Activated naive CD4-positive, alpha-beta T cell treated with anti-CD3 and anti-CD28 coated beads, Interleukin-2, amount 10 ng/mL, durations not matched to agents 7 days and 5 days (primary cell): Measurements from ENCODE around the gene FAM228B.

ENCODE experiments used
- CTCF ChIA-PET: fragments of 350-600 bp; sonication (Branson Sonifier 250); formaldehyde crosslinking; loops from one replicate; lab custom pipeline; 2021; ENCODE audit warnings: antibody characterized with exemption; lab: Charles Lee
- DNase-seq: peaks from one replicate; pipeline ENCODE4 v3.0.0-alpha.2; 2020
- H3K27ac Mint-ChIP-seq: one replicate; pipeline ENCODE4 v1.8.0; 2021; ENCODE audit warnings: mild to moderate bottlenecking, moderate library complexity, mixed read lengths
- H3K27me3 Mint-ChIP-seq: one replicate; pipeline ENCODE4 v1.8.0; 2021; ENCODE audit warnings: mild to moderate bottlenecking, mixed read lengths
- H3K36me3 Mint-ChIP-seq: one replicate; pipeline ENCODE4 v1.8.0; 2021; ENCODE audit warnings: mixed read lengths
- H3K4me1 Mint-ChIP-seq: one replicate; pipeline ENCODE4 v1.8.0; 2021; ENCODE audit warnings: mixed read lengths
- H3K4me3 Mint-ChIP-seq: one replicate; pipeline ENCODE4 v1.8.0; 2021; ENCODE audit warnings: mild to moderate bottlenecking, moderate library complexity, mixed read lengths
- H3K9me3 Mint-ChIP-seq: one replicate; pipeline ENCODE4 v1.8.0; 2021; ENCODE audit warnings: mixed read lengths

FAM228B gene

GRCh38 chr2:24123195-24123921 is at the start of gene FAM228B, which contains the start of gene PFN4:
Gene FAM228B (plus strand): TSS chr2:24123469. CDS start chr2:24124362, 893 bp downstream.
Gene PFN4 (minus strand): TSS chr2:24123334. CDS start chr2:24122535, 799 bp downstream.
- peak; percentile 77 for DNase-seq
- CTCF ChIA-PET: interaction anchor here (0.8 to 1.6 kb wide), 5 partner anchors 39 to 591 kb away, joined by 3 to 5 read pairs (median 4); partner anchors contain the start of gene ATAD2B
- peaks cover 9% of the 10 kb centered on the region for H3K27me3 Mint-ChIP-seq
- H3K4me1 Mint-ChIP-seq: peaks cover 15% of the 10 kb centered on the region
- H3K9me3 Mint-ChIP-seq: no peaks in the 10 kb centered on the region
- peak within 1 kb of the TSS; percentile 69 for H3K27ac Mint-ChIP-seq
- H3K36me3 Mint-ChIP-seq: no peaks in the 10 kb centered on the region
- peak within 1 kb of the TSS; percentile 74 for H3K4me3 Mint-ChIP-seq

GRCh38 chr2:24073816-24074215 is 49.5 kb upstream of the FAM228B start:
- Mint-ChIP-seq H3K36me3 (peaks cover 12% of the 10 kb centered on the region), H3K27ac (no peak overlapping the region), H3K4me1 (peaks cover 36% of the 10 kb centered on the region), H3K4me3 (no peak overlapping the region), H3K9me3 (no peaks in the 10 kb centered on the region), H3K27me3 (no peaks in the 10 kb centered on the region)
- CTCF ChIA-PET: interaction anchor here (1.9 kb wide), 1 partner anchor 10 kb away, joined by 12 read pairs; the partner anchor contains the start of gene TP53I3
- no peak for DNase-seq

GRCh38 chr2:24075259-24075658 is 48.0 kb upstream of the FAM228B start:
- H3K4me3 Mint-ChIP-seq: peak overlapping the region; percentile 94
- CTCF ChIA-PET: interaction anchor here (1.7 kb wide), 1 partner anchor 9 kb away, joined by 3 read pairs; no protein-coding TSS in a partner anchor
- no peaks in the 10 kb centered on the region for H3K9me3 Mint-ChIP-seq
- no peak for DNase-seq
- H3K27me3 Mint-ChIP-seq: no peaks in the 10 kb centered on the region
- H3K4me1 Mint-ChIP-seq: peaks cover 36% of the 10 kb centered on the region
- H3K36me3 Mint-ChIP-seq: peaks cover 12% of the 10 kb centered on the region
- H3K27ac Mint-ChIP-seq: peak overlapping the region; percentile 96

GRCh38 chr2:24075915-24076848 is 47.1 kb upstream of the FAM228B start, which contains the start of gene SF3B6:
Gene SF3B6 (minus strand): TSS chr2:24076326. CDS start chr2:24076229, 97 bp downstream.
- Mint-ChIP-seq H3K4me1 (peaks cover 36% of the 10 kb centered on the region), H3K27ac (peak within 1 kb of the TSS; percentile 96), H3K27me3 (no peaks in the 10 kb centered on the region), H3K9me3 (no peaks in the 10 kb centered on the region), H3K36me3 (peaks cover 12% of the 10 kb centered on the region), H3K4me3 (peak within 1 kb of the TSS; percentile 94)
- CTCF ChIA-PET: interaction anchor here (0.8 to 1.7 kb wide), 5 partner anchors 8 to 251 kb away, joined by 3 to 4 read pairs (median 3); partner anchors contain the start of genes ATAD2B and TP53I3
- peak; percentile 100 for DNase-seq

- no peaks in the 10 kb centered on the region for H3K9me3 Mint-ChIP-seq
- no peak for DNase-seq
- H3K4me3 Mint-ChIP-seq: peak overlapping the region; percentile 94
- CTCF ChIA-PET: interaction anchor here (1.1 to 1.2 kb wide), 2 partner anchors 7 to 16 kb away, joined by 3 read pairs; partner anchors contain the start of gene TP53I3
- peak overlapping the region; percentile 96 for H3K27ac Mint-ChIP-seq
- no peaks in the 10 kb centered on the region for H3K27me3 Mint-ChIP-seq
- H3K4me1 Mint-ChIP-seq: peaks cover 36% of the 10 kb centered on the region
- H3K36me3 Mint-ChIP-seq: peaks cover 12% of the 10 kb centered on the region
These were observed 46.3 kb upstream of the FAM228B start for GRCh38 chr2:24076849-24077534.

GRCh38 chr2:24077535-24077877 is 45.8 kb upstream of the FAM228B start:
- no peak for DNase-seq
- Mint-ChIP-seq H3K9me3 (no peaks in the 10 kb centered on the region), H3K27ac (peak overlapping the region; percentile 96), H3K4me1 (peaks cover 32% of the 10 kb centered on the region), H3K36me3 (peaks cover 11% of the 10 kb centered on the region), H3K4me3 (peak overlapping the region; percentile 94), H3K27me3 (no peaks in the 10 kb centered on the region)
- CTCF ChIA-PET: no interaction called here

GRCh38 chr2:24077879-24078278 is 45.4 kb upstream of the FAM228B start:
- Mint-ChIP-seq H3K9me3 (no peaks in the 10 kb centered on the region), H3K36me3 (peaks cover 10% of the 10 kb centered on the region), H3K27me3 (no peaks in the 10 kb centered on the region), H3K27ac (peak overlapping the region; percentile 96), H3K4me1 (peaks cover 28% of the 10 kb centered on the region), H3K4me3 (peak overlapping the region; percentile 94)
- CTCF ChIA-PET: no interaction called here
- no peak for DNase-seq

- no peak for DNase-seq
- Mint-ChIP-seq H3K4me3 (no peak overlapping the region), H3K36me3 (peaks cover 4% of the 10 kb centered on the region), H3K27me3 (no peaks in the 10 kb centered on the region), H3K27ac (no peak overlapping the region), H3K9me3 (no peaks in the 10 kb centered on the region), H3K4me1 (peaks cover 25% of the 10 kb centered on the region)
- CTCF ChIA-PET: no interaction called here
These were observed 42.6 kb upstream of the FAM228B start for GRCh38 chr2:24080701-24081100.

- CTCF ChIA-PET: interaction anchor here (0.7 to 3.4 kb wide), 13 partner anchors 10 to 258 kb away, joined by 3 to 43 read pairs (median 4); partner anchors contain the start of genes ATAD2B, UBXN2A and WDCP
- Mint-ChIP-seq H3K36me3 (peaks cover 4% of the 10 kb centered on the region), H3K4me3 (peak overlapping the region; percentile 90), H3K9me3 (no peaks in the 10 kb centered on the region), H3K27me3 (no peaks in the 10 kb centered on the region), H3K27ac (peak overlapping the region; percentile 93), H3K4me1 (peaks cover 16% of the 10 kb centered on the region)
- no peak for DNase-seq
These were observed 40.3 kb upstream of the FAM228B start for GRCh38 chr2:24082787-24083566.

GRCh38 chr2:24083567-24084385 is 39.5 kb upstream of the FAM228B start:
- DNase-seq: peak; percentile 72
- CTCF ChIA-PET: interaction anchor here (0.7 to 3.4 kb wide), 26 partner anchors 7 to 298 kb away, joined by 3 to 43 read pairs (median 4); partner anchors contain the start of genes ATAD2B, PFN4, SF3B6 and UBXN2A

GRCh38 chr2:24084386-24085199 is 38.7 kb upstream of the FAM228B start, which contains the start of gene TP53I3:
Gene TP53I3 (minus strand): TSS chr2:24084834. CDS start chr2:24084326, 508 bp downstream.
- peaks cover 16% of the 10 kb centered on the region for H3K4me1 Mint-ChIP-seq
- H3K4me3 Mint-ChIP-seq: peak within 1 kb of the TSS; percentile 90
- H3K27me3 Mint-ChIP-seq: no peaks in the 10 kb centered on the region
- DNase-seq: peak; percentile 84
- no peaks in the 10 kb centered on the region for H3K9me3 Mint-ChIP-seq
- CTCF ChIA-PET: interaction anchor here (0.7 to 3.4 kb wide), 26 partner anchors 8 to 297 kb away, joined by 3 to 43 read pairs (median 4); partner anchors contain the start of genes ATAD2B, PFN4, SF3B6 and UBXN2A
- peaks cover 4% of the 10 kb centered on the region for H3K36me3 Mint-ChIP-seq
- H3K27ac Mint-ChIP-seq: peak within 1 kb of the TSS; percentile 93

More at GRCh38 chr2:24083567-24084385, 39.5 kb upstream of the FAM228B start:
- peak overlapping the region; percentile 90 for H3K4me3 Mint-ChIP-seq
- peak overlapping the region; percentile 93 for H3K27ac Mint-ChIP-seq
- no peaks in the 10 kb centered on the region for H3K27me3 Mint-ChIP-seq
- H3K36me3 Mint-ChIP-seq: peaks cover 4% of the 10 kb centered on the region
- no peaks in the 10 kb centered on the region for H3K9me3 Mint-ChIP-seq
- peaks cover 16% of the 10 kb centered on the region for H3K4me1 Mint-ChIP-seq
